Transverse colon (tissue), 4 donors: ENCODE data around the gene PFN3. TPM values are rescaled to one million over a fixed set of nuclear protein-coding genes. Genes with fewer than 3 reads are reported as not detected.

Source experiments
- DNase-seq: peaks from one replicate; pipeline ENCODE4 v3.0.0-alpha.2; 2019
- H3K27ac ChIP-seq, 4 donors: fragments of 200-600 bp; sonication (generic); 2 replicates each; pipeline ENCODE4 v1.5.1; 2016 to 2018; ENCODE audit warnings: inconsistent platforms in 4 of 4
- H3K27me3 ChIP-seq: fragments of 200-600 bp; sonication (generic); 2 replicates; pipeline ENCODE4 v1.5.1; 2017; ENCODE audit warnings: inconsistent platforms
- H3K36me3 ChIP-seq, 4 donors: fragments of 200-600 bp; sonication (generic); 2 replicates each; pipeline ENCODE4 v1.5.1; 2017 to 2019; ENCODE audit warnings: inconsistent platforms in 4 of 4
- H3K4me1 ChIP-seq, 4 donors: fragments of 200-600 bp; sonication (generic); 2 replicates each; pipeline ENCODE4 v1.5.1; 2017 to 2020; ENCODE audit warnings: inconsistent platforms in 4 of 4
- H3K4me3 ChIP-seq, 4 donors: fragments of 200-600 bp; sonication (generic); 1 replicate in 1 of 4; 2 replicates in 3 of 4; pipeline versions ENCODE4 v1.5.1 to v1.6.1; 2017 to 2019; ENCODE audit warnings: inconsistent platforms in 4 of 4
- H3K9me3 ChIP-seq, 2 donors: fragments of 200-600 bp; sonication (generic); 2 replicates each; pipeline ENCODE4 v1.5.1; 2017 to 2019; ENCODE audit warnings: inconsistent platforms in 2 of 2
- CTCF ChIP-seq, 5 experiments: fragments of 200-600 bp in 3 of 5; fragments of 450-650 bp in 2 of 5; sonication (generic) in 3 of 5; IDR thresholded peaks; 1 replicate in 2 of 5; 2 replicates in 3 of 5; pipeline ENCODE4 v1.5.1; 2016 to 2017; ENCODE audit warnings: antibody characterized with exemption in 5 of 5, inconsistent platforms in 3 of 5, mild to moderate bottlenecking in 2 of 5, moderate library complexity in 1 of 5
- EP300 ChIP-seq: sonication (generic); formaldehyde crosslinking; IDR thresholded peaks from one replicate; pipeline ENCODE4 v1.6.1; 2017; ENCODE audit warnings: antibody characterized with exemption, low read depth
- POLR2A ChIP-seq: fragments of 450-650 bp; IDR thresholded peaks from one replicate; pipeline ENCODE4 v1.6.1; 2016; ENCODE audit warnings: antibody characterized with exemption, mild to moderate bottlenecking, moderate library complexity
- POLR2AphosphoS5 ChIP-seq, 3 donors: sonication (generic); formaldehyde crosslinking; IDR thresholded peaks; one replicate each; pipeline ENCODE4 v1.6.1; 2016; ENCODE audit warnings: antibody characterized with exemption in 3 of 3
- WGBS, 2 donors: methylation state at CpG; one replicate each; pipeline ENCODE4 v1.1.5; 2018; ENCODE audit warnings: low coverage in 1 of 2; 5-methylcytosine and 5-hydroxymethylcytosine counted together
- in situ Hi-C, 4 donors: fragments of 200-750 bp; cut with MboI; loops; one replicate each; pipeline versions ENCODE4 v1.15.0 to v1.15.1; 2017; ENCODE audit warnings: low sequenced_read_pairs in 3 of 4, low pct_ligation_motif_present in 1 of 4, low pct_unique_long_range_greater_than_20kb in 1 of 4
- intact Hi-C: fragments of 100-400 bp; cut with DNase I; formaldehyde crosslinking; loops from one replicate; pipeline ENCODE4 v1.15.1; 2023; ENCODE audit warnings: low total_unique reads
- total RNA-seq, 4 donors: library from RNA; depleted of rRNA; stranded (reverse); fragments of >200 nt; gene quantifications; one replicate each; pipeline ENCODE4 v1.1.0, GENCODE V29; 2016

The PFN3 gene
- total RNA-seq, 4 donors from 2014 or later = not detected

DNA sequence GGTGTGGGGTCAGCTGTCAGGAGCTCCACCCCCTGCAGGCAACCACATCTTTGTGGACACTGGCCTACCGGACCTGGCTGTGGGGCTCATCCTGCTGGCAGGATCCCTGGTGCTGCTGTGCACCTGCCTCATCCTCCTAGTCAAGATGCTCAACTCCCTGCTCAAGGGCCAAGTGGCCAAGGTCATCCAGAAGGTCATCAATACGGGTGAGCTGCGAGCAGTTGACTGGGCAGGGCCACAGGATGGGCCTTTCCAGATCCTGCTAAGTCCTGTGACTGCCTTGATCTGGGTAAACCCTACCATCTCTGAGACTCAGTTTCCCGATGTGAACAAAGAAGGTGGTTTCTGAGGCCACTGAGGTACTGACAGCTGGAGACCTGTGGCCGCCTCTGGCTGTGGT, 6.5 kb downstream of the PFN3 start:
- TF ChIP-seq POLR2A (no peak), POLR2AphosphoS5 (IDR thresholded peaks at IDR 0.05) (no peak), CTCF (IDR thresholded peaks at IDR 0.05) (no peak), EP300 (no peak)
- H3K4me1 ChIP-seq = peaks cover 0 to 14% (median 6%) of the 10 kb centered on the region in 4 donors
- WGBS, 2 donors = 79% methylated on average over 5 of the region's 5 CpGs; no CpG with 5 or more reads in 1 of the 2 donors
- in situ Hi-C loops (loop anchor here in 3 of 4 donors (5.0 to 25.0 kb wide), 5 partner anchors 51 to 118 kb away; partner anchors contain the start of genes DOK3 (in 2 of the 3), PRR7 (in 2 of the 3) and DDX41 (in 1 of the 3)), intact Hi-C loops (loop anchor here (2.0 kb wide), 1 partner anchor 107 kb away; no protein-coding TSS in a partner anchor)
- no peaks in the 10 kb centered on the region for H3K27me3 ChIP-seq
- H3K27ac ChIP-seq = no peak overlapping the region
- no peak for DNase-seq
- no peak overlapping the region for H3K4me3 ChIP-seq
- H3K9me3 ChIP-seq = no peaks in the 10 kb centered on the region
- H3K36me3 ChIP-seq = no peaks in the 10 kb centered on the region

DNA sequence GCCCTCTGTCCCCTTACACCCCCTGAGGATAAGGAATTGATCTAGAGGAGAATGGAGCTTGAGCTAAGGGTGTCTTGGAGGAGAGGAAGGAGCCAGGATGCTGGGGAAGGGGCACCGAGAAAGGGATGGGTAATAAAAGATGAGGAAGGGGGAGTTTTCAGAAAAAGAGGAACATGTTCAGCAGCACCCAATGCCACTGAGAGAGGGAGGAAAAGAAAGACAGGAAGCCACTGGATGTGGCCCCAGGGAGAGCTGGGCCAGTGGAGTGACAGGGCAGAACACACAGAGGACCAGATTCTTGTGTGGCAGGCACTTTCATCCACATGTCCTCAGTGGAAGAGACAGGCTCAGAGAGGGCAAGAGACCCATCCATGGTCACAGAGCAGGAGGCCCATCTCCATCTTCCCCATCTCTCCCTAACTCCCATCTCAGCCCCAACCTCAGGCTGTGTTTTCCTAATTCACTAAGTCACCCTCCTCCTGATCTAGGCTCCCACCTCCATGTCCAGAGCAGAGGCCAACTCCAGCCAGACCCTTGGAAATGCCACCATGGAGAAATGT, 7.2 kb downstream of the PFN3 start:
- Histone ChIP-seq H3K27ac (no peak overlapping the region), H3K4me1 (peaks cover 0 to 14% (median 6%) of the 10 kb centered on the region in 4 donors), H3K4me3 (no peak overlapping the region), H3K9me3 (no peaks in the 10 kb centered on the region), H3K36me3 (no peaks in the 10 kb centered on the region), H3K27me3 (no peaks in the 10 kb centered on the region)
- in situ Hi-C loops (loop anchor here in 3 of 4 donors (5.0 to 25.0 kb wide), 5 partner anchors 52 to 119 kb away; partner anchors contain the start of genes DOK3 (in 2 of the 3), PRR7 (in 2 of the 3) and DDX41 (in 1 of the 3)), intact Hi-C loops (loop anchor here (2.0 kb wide), 1 partner anchor 108 kb away; no protein-coding TSS in a partner anchor)
- WGBS, 2 donors = 64 to 67% methylated on average over 1 of the region's 1 CpG
- no peak for DNase-seq
- TF ChIP-seq POLR2A (no peak), POLR2AphosphoS5 (IDR thresholded peaks at IDR 0.05) (no peak), EP300 (no peak), CTCF (IDR thresholded peaks at IDR 0.05) (no peak)

GRCh38 chr5:177392765-177393164, 7.7 kb downstream of the PFN3 start:
- 81% methylated on average over 5 of the region's 5 CpGs; no CpG with 5 or more reads in 1 of the 2 donors for WGBS, 2 donors

More at GRCh38 chr5:177392765-177393164, 7.7 kb downstream of the PFN3 start:
- H3K27me3 ChIP-seq = no peaks in the 10 kb centered on the region
- TF ChIP-seq POLR2A (no peak), CTCF (IDR thresholded peaks at IDR 0.05) (no peak), EP300 (no peak), POLR2AphosphoS5 (IDR thresholded peaks at IDR 0.05) (no peak)
- intact Hi-C loops = loop anchor here (2.0 kb wide), 1 partner anchor 108 kb away; no protein-coding TSS in a partner anchor
- in situ Hi-C loops = loop anchor here in 3 of 4 donors (5.0 to 25.0 kb wide), 5 partner anchors 52 to 120 kb away; partner anchors contain the start of genes DOK3 (in 2 of the 3), PRR7 (in 2 of the 3) and DDX41 (in 1 of the 3)
- DNase-seq = no peak
- H3K27ac ChIP-seq = no peak overlapping the region
- peaks cover 0 to 14% (median 6%) of the 10 kb centered on the region in 4 donors for H3K4me1 ChIP-seq
- no peak overlapping the region for H3K4me3 ChIP-seq
- no peaks in the 10 kb centered on the region for H3K9me3 ChIP-seq
- no peaks in the 10 kb centered on the region for H3K36me3 ChIP-seq
